Muscle of leg (tissue), 11 donors: Measurements from ENCODE around the gene CRELD2. TPM values are rescaled to one million over a fixed set of nuclear protein-coding genes. Genes with fewer than 3 reads are reported as not detected.

ENCODE experiments used
- DNase-seq: peaks from one replicate; pipeline ENCODE4 v3.0.0; 2013
- H3K27ac ChIP-seq: one replicate; pipeline ENCODE4 v1.5.1; 2013; ENCODE audit warnings: mild to moderate bottlenecking, low read length, control low read depth
- H3K27me3 ChIP-seq: one replicate; pipeline ENCODE4 v1.6.1; 2013; ENCODE audit warnings: low read length; ENCODE audit not compliant: control insufficient read depth, insufficient read depth
- H3K36me3 ChIP-seq: one replicate; pipeline ENCODE4 v1.6.1; 2013; ENCODE audit warnings: low read length; ENCODE audit not compliant: control insufficient read depth, insufficient read depth
- H3K4me1 ChIP-seq: one replicate; pipeline ENCODE4 v1.6.1; 2013; ENCODE audit warnings: low read length; ENCODE audit not compliant: control insufficient read depth, insufficient read depth
- H3K4me3 ChIP-seq: one replicate; pipeline ENCODE4 v1.5.1; 2013; ENCODE audit warnings: low read length, control low read depth
- H3K9me3 ChIP-seq: replicated peaks from 2 replicates; pipeline ENCODE4 v1.6.1; 2013; ENCODE audit warnings: low read depth, low read length; ENCODE audit not compliant: control insufficient read depth
- WGBS: methylation state at CpG from one replicate; pipeline ENCODE4 v1.1.5; 2013; ENCODE audit warnings: missing lambda C conversion rate; ENCODE audit not compliant: insufficient coverage; 5-methylcytosine and 5-hydroxymethylcytosine counted together
- polyA plus RNA-seq, 8 donors: library from polyadenylated mRNA; unstranded; fragments of 120-200 nt; gene quantifications; one replicate each; pipeline versions ENCODE4 v1.2.1 to v1.2.3, GENCODE V29; 2013; ENCODE audit warnings: inconsistent platforms in 1 of 8, low replicate concordance in 1 of 8; ENCODE audit not compliant: insufficient read length in 8 of 8, insufficient read depth in 1 of 8
- total RNA-seq: library from RNA; stranded (reverse); fragments of 120-200 nt; gene quantifications from one replicate; pipeline ENCODE4 v1.2.4, GENCODE V29; 2013

Gene CRELD2
- total and polyA plus RNA-seq, 9 donors: 17.0 to 27.0 (median 22.2) TPM

GRCh38 chr22:49968831-49969661 is 50.6 kb downstream of the CRELD2 start:
- Histone ChIP-seq H3K27me3 (peaks cover 31% of the 10 kb centered on the region), H3K4me1 (peaks cover 49% of the 10 kb centered on the region), H3K36me3 (peaks cover 12% of the 10 kb centered on the region), H3K9me3 (no peaks in the 10 kb centered on the region), H3K27ac (no peak overlapping the region), H3K4me3 (no peak overlapping the region)
- DNase-seq: peak; percentile 10
- whole genome bisulfite sequencing: 89% methylated on average over 13 of the region's 16 CpGs

- WGBS: 55% methylated on average over 7 of the region's 8 CpGs
Observed at GRCh38 chr22:49969751-49970527, 51.5 kb downstream of the CRELD2 start.

GRCh38 chr22:49970528-49971231 is 52.2 kb downstream of the CRELD2 start:
- Histone ChIP-seq H3K27ac (no peak overlapping the region), H3K27me3 (peaks cover 31% of the 10 kb centered on the region), H3K36me3 (peaks cover under 1% of the 10 kb centered on the region), H3K4me1 (peaks cover 41% of the 10 kb centered on the region), H3K9me3 (no peaks in the 10 kb centered on the region), H3K4me3 (peak overlapping the region; percentile 26)
- peak; percentile 85 for DNase-seq
- WGBS: 7% methylated on average over 20 of the region's 32 CpGs

More at GRCh38 chr22:49969751-49970527, 51.5 kb downstream of the CRELD2 start:
- H3K4me1 ChIP-seq: peaks cover 44% of the 10 kb centered on the region
- no peaks in the 10 kb centered on the region for H3K9me3 ChIP-seq
- DNase-seq: peak; percentile 11
- H3K36me3 ChIP-seq: peaks cover 4% of the 10 kb centered on the region
- peaks cover 31% of the 10 kb centered on the region for H3K27me3 ChIP-seq
- no peak overlapping the region for H3K4me3 ChIP-seq
- H3K27ac ChIP-seq: no peak overlapping the region

- H3K9me3 ChIP-seq: no peaks in the 10 kb centered on the region
- no peaks in the 10 kb centered on the region for H3K36me3 ChIP-seq
- peak; percentile 46 for DNase-seq
- H3K27me3 ChIP-seq: peaks cover 31% of the 10 kb centered on the region
- no peak overlapping the region for H3K27ac ChIP-seq
- 4% methylated on average over 60 of the region's 81 CpGs for WGBS
- H3K4me3 ChIP-seq: peak overlapping the region; percentile 26
- H3K4me1 ChIP-seq: peaks cover 32% of the 10 kb centered on the region
Observed at GRCh38 chr22:49971232-49972162, 53.1 kb downstream of the CRELD2 start.

GRCh38 chr22:49972163-49973017 is 54.0 kb downstream of the CRELD2 start:
- Histone ChIP-seq H3K27ac (no peak overlapping the region), H3K9me3 (no peaks in the 10 kb centered on the region), H3K36me3 (no peaks in the 10 kb centered on the region), H3K4me3 (no peak overlapping the region), H3K4me1 (peaks cover 23% of the 10 kb centered on the region), H3K27me3 (peaks cover 31% of the 10 kb centered on the region)
- peak; percentile 8 for DNase-seq
- 29% methylated on average over 45 of the region's 45 CpGs for WGBS

- WGBS: 91% methylated on average over 4 of the region's 5 CpGs
- no peak overlapping the region for H3K4me3 ChIP-seq
- H3K9me3 ChIP-seq: no peaks in the 10 kb centered on the region
- H3K4me1 ChIP-seq: peaks cover 15% of the 10 kb centered on the region
- peaks cover 33% of the 10 kb centered on the region for H3K27me3 ChIP-seq
- H3K27ac ChIP-seq: no peak overlapping the region
- H3K36me3 ChIP-seq: no peaks in the 10 kb centered on the region
- DNase-seq: no peak
Observed at GRCh38 chr22:49973018-49973961, 54.9 kb downstream of the CRELD2 start.

GRCh38 chr22:49975543-49976389 is 57.3 kb downstream of the CRELD2 start:
- H3K27ac ChIP-seq: no peak overlapping the region
- no peak for DNase-seq

More at GRCh38 chr22:49975543-49976389, 57.3 kb downstream of the CRELD2 start:
- peaks cover 4% of the 10 kb centered on the region for H3K9me3 ChIP-seq
- H3K4me1 ChIP-seq: peaks cover 10% of the 10 kb centered on the region
- no peaks in the 10 kb centered on the region for H3K36me3 ChIP-seq
- 25% methylated on average over 14 of the region's 17 CpGs for WGBS
- H3K27me3 ChIP-seq: peaks cover 23% of the 10 kb centered on the region
- H3K4me3 ChIP-seq: no peak overlapping the region
